Mucosa of descending colon (tissue), 3 donors: ENCODE data around the gene ADA. TPM values are rescaled to one million over a fixed set of nuclear protein-coding genes. Genes with fewer than 3 reads are reported as not detected.

ENCODE experiments used
- ATAC-seq: fragments of 200-7000 bp; cut with Tn5 transposase; one replicate; pipeline ENCODE4 v1.9.1; 2020; ENCODE audit warnings: mild to moderate bottlenecking, moderate library complexity
- DNase-seq, 3 donors: peaks; one replicate each; pipeline ENCODE4 v3.0.0-alpha.2; 2020
- H3K36me3 ChIP-seq: fragments of 200-600 bp; one replicate; pipeline ENCODE4 v1.8.0; 2021; ENCODE audit warnings: low read depth, mild to moderate bottlenecking
- H3K4me1 ChIP-seq: fragments of 200-600 bp; one replicate; pipeline ENCODE4 v1.8.0; 2021; ENCODE audit warnings: low read depth, mild to moderate bottlenecking
- H3K4me3 ChIP-seq: fragments of 200-600 bp; one replicate; pipeline ENCODE4 v1.8.0; 2021; ENCODE audit warnings: mild to moderate bottlenecking
- H3K9me3 ChIP-seq: fragments of 200-600 bp; one replicate; pipeline ENCODE4 v1.8.0; 2021; ENCODE audit warnings: mild to moderate bottlenecking
- CTCF ChIP-seq: fragments of 200-600 bp; IDR thresholded peaks from one replicate; pipeline ENCODE4 v1.8.0; 2022; ENCODE audit warnings: antibody characterized with exemption, mild to moderate bottlenecking
- intact Hi-C, 2 donors: fragments of 100-400 bp; cut with DNase I in 1 of 2; cut with micrococcal nuclease in 1 of 2; formaldehyde crosslinking; loops; one replicate each; pipeline versions ENCODE4 v1.11.0 to v1.11.1; 2022; cut with DNase I, micrococcal nuclease
- total RNA-seq, 3 donors: library from RNA; stranded (reverse); fragmentation: NEBNext Ultra II Directional in 2 of 3; extraction: Animal tissue kit (Norgen Biotek cat#: 25700) in 2 of 3; gene quantifications; one replicate each; pipeline versions ENCODE4 v1.2.1 to v1.2.4, GENCODE V29; 2021 to 2023
- donor health status: DM: no; HTN: no; CAD: no; lungs with moderate emphysema.
- donor health status: DM: no; HTN: no; CAD: no.
- donor health status: DM: no; HTN: yes; CAD: no.

The ADA gene
- total RNA-seq, 3 donors from 2014 or later = 2.2 to 6.9 (median 5.9) TPM

GRCh38 chr20:44597516-44597915 is 54.0 kb downstream of the ADA start:
- TF ChIP-seq CTCF = no peak
- no peak for DNase-seq
- Histone ChIP-seq H3K4me1 (peaks cover 3% of the 10 kb centered on the region), H3K9me3 (no peaks in the 10 kb centered on the region), H3K4me3 (no peak overlapping the region), H3K36me3 (no peaks in the 10 kb centered on the region)
- ATAC-seq = no peak
- intact Hi-C loops = no loop called here

- DNase-seq (no peak), ATAC-seq (no peak)
- Histone ChIP-seq H3K4me1 (peaks cover 3% of the 10 kb centered on the region), H3K4me3 (no peak overlapping the region), H3K36me3 (no peaks in the 10 kb centered on the region), H3K9me3 (no peaks in the 10 kb centered on the region)
- intact Hi-C loops = no loop called here
- no peak for TF ChIP-seq CTCF
Observed at GRCh38 chr20:44596876-44597275, 54.6 kb downstream of the ADA start.

- no peaks in the 10 kb centered on the region for H3K9me3 ChIP-seq
- intact Hi-C loops = no loop called here
Observed at GRCh38 chr20:44596010-44596409, 55.5 kb downstream of the ADA start.

GRCh38 chr20:44594730-44595129 is 56.8 kb downstream of the ADA start:
- Histone ChIP-seq H3K4me1 (no peaks in the 10 kb centered on the region), H3K36me3 (no peaks in the 10 kb centered on the region), H3K4me3 (no peak overlapping the region), H3K9me3 (no peaks in the 10 kb centered on the region)
- intact Hi-C loops = no loop called here
- DNase-seq = no peak
- ATAC-seq = peak; percentile 43
- no peak for TF ChIP-seq CTCF

More at GRCh38 chr20:44596010-44596409, 55.5 kb downstream of the ADA start:
- H3K4me3 ChIP-seq = no peak overlapping the region
- DNase-seq = no peak
- H3K4me1 ChIP-seq = no peaks in the 10 kb centered on the region
- no peak for TF ChIP-seq CTCF
- no peaks in the 10 kb centered on the region for H3K36me3 ChIP-seq
- no peak for ATAC-seq

GRCh38 chr20:44593751-44594150 is 57.7 kb downstream of the ADA start:
- H3K4me3 ChIP-seq = no peak overlapping the region
- intact Hi-C loops = no loop called here

More at GRCh38 chr20:44593751-44594150, 57.7 kb downstream of the ADA start:
- no peaks in the 10 kb centered on the region for H3K36me3 ChIP-seq
- H3K9me3 ChIP-seq = no peaks in the 10 kb centered on the region
- no peaks in the 10 kb centered on the region for H3K4me1 ChIP-seq
- DNase-seq (no peak), ATAC-seq (no peak)
- TF ChIP-seq CTCF = no peak
